Measurements from ENCODE around the gene SASH1.

- no peak for TF ChIP-seq CTCF (IDR thresholded peaks at IDR 0.05; ENCODE audit: insufficient read depth, low read depth, low read length)
- TF ChIP-seq EZH2 (IDR thresholded peaks at IDR 0.05; ENCODE audit: insufficient read depth, low read length), result no peak
Observed at GRCh38 chr6:148548065-148548748, 205.6 kb downstream of the SASH1 start.

Data from astrocyte (in vitro differentiated cells and primary cell).